Fibroblast of the aortic adventitia (primary cell): Measurements from ENCODE around the gene ERG. TPM values are rescaled to one million over a fixed set of nuclear protein-coding genes. Genes with fewer than 3 reads are reported as not detected.

Experiments used
- DNase-seq: peaks from one replicate; pipeline ENCODE4 v3.0.0-alpha.2; 2010; ENCODE audit warnings: low read depth
- H3K4me3 ChIP-seq: 2 replicates; pipeline ENCODE4 v1.5.1; 2011; ENCODE audit warnings: low read depth, mild to moderate bottlenecking, control low read depth, low read length, moderate library complexity
- CTCF ChIP-seq: IDR thresholded peaks from 2 replicates; pipeline ENCODE4 v1.5.1; 2011; ENCODE audit warnings: mild to moderate bottlenecking, low read length, control low read depth, inconsistent platforms; ENCODE audit not compliant: insufficient read depth
- small RNA-seq: library from RNA; depleted of rRNA; stranded (forward); fragments of <200 nt; gene quantifications from one replicate; pipeline ENCODE3, GENCODE V24; 2012
- total RNA-seq: library from RNA; depleted of rRNA; stranded (reverse); fragments of >200 nt; gene quantifications from 2 replicates; pipeline ENCODE4 v1.2.3, GENCODE V29; 2012; ENCODE audit warnings: low replicate concordance

The ERG gene
- total RNA-seq, 1 donor, result 9.9 TPM

GRCh38 chr21:38330666-38331065, 167.6 kb downstream of the ERG start:
- no peak for TF ChIP-seq CTCF
- H3K4me3 ChIP-seq, result no peak overlapping the region
- no peak for DNase-seq

Small RNA genes lying within 50 kb of the gene (small RNA-seq; reads per million reads assigned to genes)
- gene SNRPGP13, result not detected

Other genes with a start within 250 kb of the ERG start
- gene KCNJ15, start 241.5 kb downstream of the ERG start, total RNA-seq, result 0.36 TPM in 1 of 2 replicates, not detected in the other